Measurements from ENCODE around the gene AVL9. TPM values are rescaled to one million over a fixed set of nuclear protein-coding genes. Genes with fewer than 3 reads are reported as not detected.

The AVL9 gene
- total and polyA plus RNA-seq, 2 donors (not counting 1 experiment from before 2014, with no cell fraction given), result 15.4 to 48.0 TPM

- Mint-ChIP-seq H3K4me1 (peaks cover 16% of the 10 kb centered on the region), H3K27me3 (no peaks in the 10 kb centered on the region), H3K27ac (no peak overlapping the region), H3K4me3 (no peak overlapping the region), H3K9me3 (ENCODE audit: insufficient read depth) (no peaks in the 10 kb centered on the region)
- peaks cover 0 to 8% of the 10 kb centered on the region in 2 experiments for H3K36me3 ChIP-seq (replicated peaks in 1 of 2; ENCODE audit: control extremely low read depth in 1 of 2, control insufficient read depth in 1 of 2, extremely low read depth in 1 of 2, insufficient read depth in 2 of 2, low read length in 1 of 2)
- no peaks in the 10 kb centered on the region for H3K27me3 ChIP-seq (replicated peaks in 1 of 4; ENCODE audit: control extremely low read depth in 1 of 4, control insufficient read depth in 3 of 4, insufficient read depth in 4 of 4, low read length in 3 of 4)
- intact Hi-C loops (cut with micrococcal nuclease), result no loop called here
- H3K4me3 ChIP-seq (ENCODE audit: control extremely low read depth in 1 of 5, extremely low read depth in 1 of 5, insufficient read depth in 1 of 5, low read depth in 2 of 5, low read length in 4 of 5), result no peak overlapping the region
- H3K4me2 ChIP-seq (replicated peaks; ENCODE audit: low read depth, low read length, poor library complexity, severe bottlenecking), result no peak overlapping the region
- WGBS (ENCODE audit: insufficient coverage), result no CpG with 5 or more reads among the region's 2 CpGs
- peaks cover 32% of the 10 kb centered on the region for H3K79me2 ChIP-seq (ENCODE audit: control insufficient read depth, insufficient read depth, low read length)
- no peaks in the 10 kb centered on the region for H3K4me1 ChIP-seq (ENCODE audit: control insufficient read depth in 2 of 2, insufficient read depth in 2 of 2, low read length in 2 of 2)
- no peak overlapping the region for H3K9ac ChIP-seq (ENCODE audit: low read length)
- TF ChIP-seq CTCF (IDR thresholded peaks at IDR 0.05) (no peak), EZH2 (IDR thresholded peaks at IDR 0.05; ENCODE audit: borderline replicate concordance, insufficient read depth, low read depth, low read length, poor library complexity, severe bottlenecking) (no peak)
- no peak for ATAC-seq (ENCODE audit: low read depth)
- ChIA-PET CTCF (no interaction called here), POLR2A (no interaction called here)
- no peak overlapping the region for H3K27ac ChIP-seq (ENCODE audit: low read length in 2 of 2)
- H2AFZ ChIP-seq (ENCODE audit: insufficient read depth, low read depth, low read length, poor library complexity, severe bottlenecking), result no peak overlapping the region
- peaks cover 0 to 4% (median 0%) of the 10 kb centered on the region in 3 donors for H3K9me3 ChIP-seq (ENCODE audit: control extremely low read depth in 1 of 3, control insufficient read depth in 2 of 3, insufficient read depth in 1 of 3, low read length in 2 of 3)
- no peak for DNase-seq
- peaks cover 33% of the 10 kb centered on the region for H4K20me1 ChIP-seq (ENCODE audit: control insufficient read depth, insufficient read depth, low read length, poor library complexity, severe bottlenecking)
Measured at GRCh38 chr7:32536016-32536415, 40.7 kb downstream of the AVL9 start.

DNA sequence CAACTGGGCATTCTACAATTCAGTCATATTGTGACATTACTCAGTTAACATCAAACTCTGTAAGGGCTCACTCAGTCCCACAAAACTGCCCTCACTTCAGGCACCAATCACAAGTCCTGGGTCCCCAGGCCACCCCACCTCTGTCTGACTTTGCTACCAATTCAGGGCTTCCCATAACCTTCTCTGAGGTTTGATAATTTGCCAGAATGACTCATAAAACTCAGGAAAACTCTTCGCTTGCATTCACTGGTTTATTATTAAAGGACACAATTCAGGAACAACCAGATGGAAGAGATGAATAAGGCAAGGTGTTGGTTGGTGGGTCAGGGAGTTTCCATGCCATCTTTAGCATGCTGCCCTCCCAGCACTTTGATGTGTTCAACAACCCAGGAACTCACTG is 41.3 kb downstream of the AVL9 start:
- Histone ChIP-seq H3K36me3 (replicated peaks in 1 of 2; ENCODE audit: control extremely low read depth in 1 of 2, control insufficient read depth in 1 of 2, extremely low read depth in 1 of 2, insufficient read depth in 2 of 2, low read length in 1 of 2) (peaks cover 0 to 5% of the 10 kb centered on the region in 2 experiments), H3K27me3 (replicated peaks in 1 of 4; ENCODE audit: control extremely low read depth in 1 of 4, control insufficient read depth in 3 of 4, insufficient read depth in 4 of 4, low read length in 3 of 4) (no peaks in the 10 kb centered on the region), H3K9ac (ENCODE audit: low read length) (no peak overlapping the region), H3K4me2 (replicated peaks; ENCODE audit: low read depth, low read length, poor library complexity, severe bottlenecking) (no peak overlapping the region), H3K4me3 (ENCODE audit: control extremely low read depth in 1 of 5, extremely low read depth in 1 of 5, insufficient read depth in 1 of 5, low read depth in 2 of 5, low read length in 4 of 5) (no peak overlapping the region), H3K79me2 (ENCODE audit: control insufficient read depth, insufficient read depth, low read length) (peaks cover 31% of the 10 kb centered on the region), H3K9me3 (ENCODE audit: control extremely low read depth in 1 of 3, control insufficient read depth in 2 of 3, insufficient read depth in 1 of 3, low read length in 2 of 3) (peaks cover 0 to 1% (median 0%) of the 10 kb centered on the region in 3 donors), H3K27ac (ENCODE audit: low read length in 2 of 2) (no peak overlapping the region), H2AFZ (ENCODE audit: insufficient read depth, low read depth, low read length, poor library complexity, severe bottlenecking) (no peak overlapping the region), H3K4me1 (ENCODE audit: control insufficient read depth in 2 of 2, insufficient read depth in 2 of 2, low read length in 2 of 2) (no peaks in the 10 kb centered on the region), H4K20me1 (ENCODE audit: control insufficient read depth, insufficient read depth, low read length, poor library complexity, severe bottlenecking) (peaks cover 29% of the 10 kb centered on the region)
- DNase-seq (no peak), ATAC-seq (ENCODE audit: low read depth) (no peak)
- intact Hi-C loops (cut with micrococcal nuclease), result no loop called here
- POLR2A ChIA-PET, result no interaction called here
- CTCF ChIA-PET, result no interaction called here
- no peaks in the 10 kb centered on the region for H3K27me3 Mint-ChIP-seq
- H3K4me1 Mint-ChIP-seq, result peaks cover 16% of the 10 kb centered on the region
- no peak for TF ChIP-seq EZH2 (IDR thresholded peaks at IDR 0.05; ENCODE audit: borderline replicate concordance, insufficient read depth, low read depth, low read length, poor library complexity, severe bottlenecking)
- no peaks in the 10 kb centered on the region for H3K9me3 Mint-ChIP-seq (ENCODE audit: insufficient read depth)
- no peak overlapping the region for H3K4me3 Mint-ChIP-seq
- no peak overlapping the region for H3K27ac Mint-ChIP-seq
- no CpG with 5 or more reads among the region's 1 CpG for WGBS (ENCODE audit: insufficient coverage)
